GM12878 (cell line): ENCODE data around the gene HRCT1. TPM values are rescaled to one million over a fixed set of nuclear protein-coding genes. Genes with fewer than 3 reads are reported as not detected.

ENCODE experiments used
- ATAC-seq: fragments of 200-7000 bp; cut with Tn5 transposase; 3 replicates; pipeline ENCODE4 v1.9.1; 2020; ENCODE audit warnings: mild to moderate bottlenecking, moderate library complexity
- BruUV-seq: library from RNA; stranded (reverse); fragments of 400-500 nt; replicated peaks from 2 replicates; lab custom pipeline; 2021; lab: Mats Ljungman, UMichigan
- CTCF ChIA-PET: fragments of 300-600 bp; sonication (Branson Sonifier 250); formaldehyde crosslinking; extraction: SDS; loops from one replicate; lab custom pipeline; 2021; ENCODE audit warnings: inconsistent platforms; lab: Yijun Ruan, JAX
- POLR2A ChIA-PET: fragments of 350-600 bp; formaldehyde crosslinking; extraction: SDS; loops from one replicate; lab custom pipeline; 2021; ENCODE audit warnings: inconsistent platforms; lab: Charles Lee
- RAD21 ChIA-PET: fragments of 300-600 bp; sonication (Branson Sonifier 250); formaldehyde crosslinking; loops from one replicate; lab custom pipeline; 2023; ENCODE audit warnings: antibody characterized with exemption; ENCODE audit not compliant: unreplicated experiment; lab: Charles Lee
- SMC1A ChIA-PET: fragments of 300-600 bp; sonication (Branson Sonifier 250); formaldehyde crosslinking; loops from one replicate; lab custom pipeline; 2023; ENCODE audit not compliant: unreplicated experiment, uncharacterized antibody; lab: Charles Lee
- DNase-seq: peaks from one replicate; pipeline ENCODE4 v3.0.0-alpha.2; 2011; ENCODE audit warnings: low read depth, low spot score
- FAIRE-seq: peaks from 3 replicates; lab custom pipeline; 2011; peaks lifted over from hg19 to GRCh38; lab: Jason Lieb, UNC
- H2AFZ ChIP-seq: 2 replicates; pipeline ENCODE4 v1.6.0; 2011; ENCODE audit warnings: low read depth, low read length, control low read depth; ENCODE audit not compliant: control insufficient read depth
- H3K27ac ChIP-seq: 2 replicates; pipeline ENCODE4 v1.5.1; 2011; ENCODE audit warnings: control low read depth; ENCODE audit not compliant: control insufficient read depth, insufficient read depth
- H3K27me3 ChIP-seq, 2 experiments: replicated peaks in 1 of 2; 2 replicates each; pipeline versions ENCODE4 v1.6.0 to v1.6.1; 2011; ENCODE audit warnings: low read length in 1 of 2; ENCODE audit not compliant: control insufficient read depth in 2 of 2, insufficient read depth in 2 of 2
- H3K36me3 ChIP-seq, 2 experiments: 2 replicates each; pipeline ENCODE4 v1.5.1; 2011; ENCODE audit warnings: low read length in 1 of 2; ENCODE audit not compliant: control insufficient read depth in 2 of 2, insufficient read depth in 2 of 2
- H3K4me1 ChIP-seq: 2 replicates; pipeline ENCODE4 v1.6.1; 2011; ENCODE audit warnings: mild to moderate bottlenecking, low read length, moderate library complexity, mixed read lengths; ENCODE audit not compliant: control insufficient read depth, insufficient read depth
- H3K4me2 ChIP-seq: 2 replicates; pipeline ENCODE4 v1.6.0; 2011; ENCODE audit warnings: control low read depth; ENCODE audit not compliant: control insufficient read depth, insufficient read depth
- H3K4me3 ChIP-seq: fragments of 200-600 bp; sonication (generic); 2 replicates; pipeline ENCODE4 v1.5.1; 2016
- H3K79me2 ChIP-seq: 2 replicates; pipeline ENCODE4 v1.6.0; 2011; ENCODE audit warnings: low read length; ENCODE audit not compliant: control insufficient read depth, insufficient read depth
- H3K9ac ChIP-seq: 2 replicates; pipeline ENCODE4 v1.8.0; 2011; ENCODE audit warnings: low read length, control low read depth, mixed read lengths; ENCODE audit not compliant: control insufficient read depth, insufficient read depth
- H3K9me3 ChIP-seq: replicated peaks from 3 replicates; pipeline ENCODE4 v1.5.1; 2011; ENCODE audit warnings: mild to moderate bottlenecking, low read length; ENCODE audit not compliant: control insufficient read depth, insufficient read depth
- H4K20me1 ChIP-seq: 2 replicates; pipeline ENCODE4 v1.6.0; 2011; ENCODE audit not compliant: control insufficient read depth, insufficient read depth
- CHD4 ChIP-seq: fragments of 200-600 bp; sonication (generic); IDR thresholded peaks from 2 replicates; pipeline ENCODE4 v1.6.1; 2016; ENCODE audit warnings: mild to moderate bottlenecking
- EED ChIP-seq: sonication (generic); IDR thresholded peaks from 2 replicates; pipeline ENCODE4 v1.6.1; 2016; ENCODE audit warnings: antibody characterized with exemption, low read depth
- EGR1 ChIP-seq, 2 experiments: IDR thresholded peaks; 1 replicate in 1 of 2; 2 replicates in 1 of 2; pipeline ENCODE4 v1.6.1; 2011 to 2012; ENCODE audit warnings: low read depth in 2 of 2, low read length in 2 of 2, borderline replicate concordance in 1 of 2, mild to moderate bottlenecking in 1 of 2, moderate library complexity in 1 of 2
- ETV6 ChIP-seq, 2 experiments: fragments of 450-650 bp in 1 of 2; IDR thresholded peaks in 1 of 2; conservative IDR thresholded peaks in 1 of 2; 2 replicates each; pipeline ENCODE4 v1.6.1; 2014; ENCODE audit warnings: antibody characterized with exemption in 1 of 2, borderline replicate concordance in 1 of 2, low read depth in 1 of 2, mild to moderate bottlenecking in 1 of 2, moderate library complexity in 1 of 2
- LARP7 ChIP-seq: fragments of 450-650 bp; IDR thresholded peaks from 2 replicates; pipeline ENCODE4 v1.6.1; 2017; ENCODE audit warnings: mild to moderate bottlenecking
- NRF1 ChIP-seq: conservative IDR thresholded peaks from 2 replicates; pipeline ENCODE4 v1.6.1; 2011; ENCODE audit warnings: mild to moderate bottlenecking, low read depth, low read length, improper control_type of control experiment
- RAD21 ChIP-seq: IDR thresholded peaks from 2 replicates; pipeline ENCODE4 v1.6.1; 2011; ENCODE audit warnings: mild to moderate bottlenecking, low read depth, low read length, moderate library complexity; ENCODE audit not compliant: insufficient read depth
- ZNF622 ChIP-seq: fragments of 450-650 bp; IDR thresholded peaks from 2 replicates; pipeline ENCODE4 v1.6.1; 2017; ENCODE audit warnings: mild to moderate bottlenecking, inconsistent platforms
- WGBS: methylation state at CpG from one replicate; pipeline ENCODE4 v1.1.6; 2016; ENCODE audit warnings: low lambda C conversion rate; ENCODE audit not compliant: insufficient replicate concordance, insufficient coverage; ENCODE audit errors: missing lambda C conversion rate; 5-methylcytosine and 5-hydroxymethylcytosine counted together
- in situ Hi-C: fragments of 300-500 bp; cut with MboI; formaldehyde crosslinking; loops from 9 replicates; pipeline ENCODE4 v1.14.3; 2018; ENCODE audit warnings: mixed read lengths
- intact Hi-C: fragments of 100-400 bp; cut with micrococcal nuclease; formaldehyde crosslinking; loops from one replicate; pipeline ENCODE4 v1.14.2; 2022; ENCODE audit not compliant: unreplicated experiment
- polyA plus RNA-seq, 11 experiments: library from polyadenylated mRNA; depleted of rRNA in 4 of 11; unstranded in 6 of 11; stranded (reverse) in 5 of 11; fragments of >200 nt; fragmentation: Nextera tagmentation in 4 of 11; fragmentation: Illumina TruSeq in 1 of 11; extraction: Ambion mirVana in 4 of 11; extraction: Trizol in 1 of 11; gene quantifications; 1 replicate in 1 of 11; 2 replicates in 10 of 11; pipeline versions ENCODE4 v1.2.1 to v1.2.3, GENCODE V29; 2011 to 2016; ENCODE audit warnings: inconsistent platforms in 2 of 11, missing spikeins in 2 of 11, low read depth in 1 of 11
- total RNA-seq, 4 experiments: library from RNA; depleted of rRNA in 3 of 4; stranded (reverse); fragments of >200 nt in 3 of 4; fragmentation: Illumina TruSeq in 1 of 4; extraction: Trizol in 1 of 4; gene quantifications; 2 replicates each; pipeline versions ENCODE4 v1.2.1 to v1.2.3, GENCODE V29; 2013 to 2021

The HRCT1 gene
- total and polyA plus RNA-seq, 10 of the 15 experiments (the other 5 are each of a cell fraction or from before 2014, with no cell fraction given): not detected

GRCh38 chr9:35891646-35892045 is 14.4 kb upstream of the HRCT1 start:
- POLR2A ChIA-PET: no interaction called here
- H2AFZ ChIP-seq: no peak overlapping the region
- no TSS peak for BruUV-seq

GRCh38 chr9:35892051-35892450 is 14.0 kb upstream of the HRCT1 start:
- Histone ChIP-seq H3K4me2 (no peak overlapping the region), H3K79me2 (no peaks in the 10 kb centered on the region), H2AFZ (no peak overlapping the region), H3K4me3 (no peak overlapping the region), H3K36me3 (no peaks in the 10 kb centered on the region), H3K9me3 (no peaks in the 10 kb centered on the region), H3K9ac (no peak overlapping the region), H3K27ac (no peak overlapping the region), H3K27me3 (no peaks in the 10 kb centered on the region), H3K4me1 (no peaks in the 10 kb centered on the region), H4K20me1 (no peaks in the 10 kb centered on the region)
- in situ Hi-C loops: no loop called here
- 100% methylated on average over 1 of the region's 1 CpG for WGBS
- DNase-seq: no peak
- no peak for ATAC-seq
- FAIRE-seq: no peak
- SMC1A ChIA-PET: interaction anchor here (1.2 kb wide), 1 partner anchor 53 kb away, joined by 3 read pairs; no protein-coding TSS in a partner anchor
- no TSS peak for BruUV-seq
- intact Hi-C loops: no loop called here
- CTCF ChIA-PET: interaction anchor here (1.0 to 2.0 kb wide), 4 partner anchors 10 to 66 kb away, joined by 3 to 15 read pairs (median 4); no protein-coding TSS in a partner anchor
- RAD21 ChIA-PET: interaction anchor here (1.6 kb wide), 1 partner anchor 10 kb away, joined by 4 read pairs; no protein-coding TSS in a partner anchor
- POLR2A ChIA-PET: no interaction called here
- no peak for TF ChIP-seq NRF1

More at GRCh38 chr9:35891646-35892045, 14.4 kb upstream of the HRCT1 start:
- no peak overlapping the region for H3K9ac ChIP-seq
- RAD21 ChIA-PET: interaction anchor here (1.6 kb wide), 1 partner anchor 10 kb away, joined by 4 read pairs; no protein-coding TSS in a partner anchor
- no peaks in the 10 kb centered on the region for H3K36me3 ChIP-seq
- no peak overlapping the region for H3K4me3 ChIP-seq
- TF ChIP-seq ETV6 (conservative IDR thresholded peaks at IDR 0.05 in 1 of 2, IDR thresholded peaks at IDR 0.05 in 1 of 2; ENCODE audit: borderline replicate concordance in 1 of 2, low read depth in 1 of 2) (no peak), LARP7 (no peak), ZNF622 (no peak), EGR1 (IDR thresholded peaks at IDR 0.05; ENCODE audit: borderline replicate concordance in 1 of 2, low read depth in 2 of 2, low read length in 2 of 2) (no peak), RAD21 (no peak), CHD4 (no peak), EED (no peak)
- DNase-seq: no peak
- in situ Hi-C loops: no loop called here
- CTCF ChIA-PET: interaction anchor here (1.0 to 2.0 kb wide), 4 partner anchors 9 to 65 kb away, joined by 3 to 15 read pairs (median 4); no protein-coding TSS in a partner anchor
- no peak for ATAC-seq
- H3K4me1 ChIP-seq: no peaks in the 10 kb centered on the region
- no peak for FAIRE-seq
- H3K27ac ChIP-seq: no peak overlapping the region
- intact Hi-C loops: no loop called here
- H3K27me3 ChIP-seq: no peaks in the 10 kb centered on the region
- SMC1A ChIA-PET: interaction anchor here (0.6 to 1.2 kb wide), 2 partner anchors 53 to 132 kb away, joined by 3 to 4 read pairs; no protein-coding TSS in a partner anchor
- H3K9me3 ChIP-seq: no peaks in the 10 kb centered on the region
- no peak overlapping the region for H3K4me2 ChIP-seq
- no peaks in the 10 kb centered on the region for H3K79me2 ChIP-seq
- 60% methylated on average over 3 of the region's 3 CpGs for WGBS
- no peaks in the 10 kb centered on the region for H4K20me1 ChIP-seq
